ENCODE measurements around the gene CDRT15L2.
"Not testable (repeated sequence)": the region's sequence is repeated elsewhere in the genome, so short reads cannot be mapped to it uniquely, and the experiment has no call there.

CDRT15L2 gene

GRCh38 chr17:20613248-20613647, 33.7 kb downstream of the CDRT15L2 start:
- Mint-ChIP-seq H3K27me3 (no peaks in the 10 kb centered on the region), H3K9me3 (no peaks in the 10 kb centered on the region), H3K27ac (no peak overlapping the region), H3K4me3 (no peak overlapping the region), H3K4me1 (no peaks in the 10 kb centered on the region)
- ATAC-seq (no peak), DNase-seq (no peak)

DNA sequence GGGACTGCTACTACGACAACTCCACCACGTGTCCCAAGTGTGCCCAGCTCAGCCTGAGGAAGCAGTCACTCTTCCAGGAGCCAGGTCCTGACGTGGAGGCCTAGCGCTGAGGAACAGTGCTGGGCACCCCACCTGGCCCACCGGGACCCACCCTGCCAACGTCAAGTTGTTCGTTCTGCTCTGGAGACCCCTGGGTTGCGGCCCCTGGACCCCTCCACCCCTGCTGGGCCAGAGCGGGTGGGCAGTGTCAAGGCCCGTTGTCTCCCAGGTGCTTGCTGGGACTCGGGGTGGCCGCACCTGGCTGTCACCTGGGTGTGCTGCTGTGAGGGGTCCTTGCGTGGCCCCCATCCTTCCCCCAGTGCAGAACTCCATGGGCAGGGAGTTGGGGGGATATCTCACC, 34.4 kb downstream of the CDRT15L2 start:
- Mint-ChIP-seq H3K27me3 (no peaks in the 10 kb centered on the region), H3K9me3 (no peaks in the 10 kb centered on the region), H3K4me3 (no peak overlapping the region), H3K4me1 (no peaks in the 10 kb centered on the region), H3K27ac (no peak overlapping the region)
- ATAC-seq (peak; percentile 23), DNase-seq (no peak)

DNA sequence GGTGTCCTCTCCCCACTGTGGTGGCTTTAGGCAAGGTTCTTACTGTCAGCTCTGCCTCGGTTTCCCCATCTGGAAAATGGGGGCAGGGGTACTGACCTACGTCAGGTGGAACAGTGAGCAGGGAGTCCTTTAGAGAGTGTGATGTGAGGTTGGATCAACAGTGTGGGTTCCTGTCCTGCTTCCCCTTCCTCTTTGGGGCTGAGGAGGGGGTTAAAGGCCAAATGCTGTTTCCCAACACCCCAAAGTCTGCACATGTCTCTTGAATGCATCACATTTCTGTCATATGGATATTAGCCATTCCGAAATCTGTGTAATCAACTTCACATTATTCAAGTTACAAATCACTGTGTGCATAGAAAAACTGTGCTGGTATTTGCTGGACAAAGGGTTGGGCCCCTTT, 35.9 kb downstream of the CDRT15L2 start:
- not testable (repeated sequence) for H3K9me3 Mint-ChIP-seq, H3K4me1 Mint-ChIP-seq, ATAC-seq, H3K27me3 Mint-ChIP-seq, H3K4me3 Mint-ChIP-seq, DNase-seq, H3K27ac Mint-ChIP-seq
